ENCODE results near the gene NOTCH2.
"Not testable (repeated sequence)": the region's sequence is repeated elsewhere in the genome, so short reads cannot be mapped to it uniquely, and the experiment has no call there.

The NOTCH2 gene

DNA sequence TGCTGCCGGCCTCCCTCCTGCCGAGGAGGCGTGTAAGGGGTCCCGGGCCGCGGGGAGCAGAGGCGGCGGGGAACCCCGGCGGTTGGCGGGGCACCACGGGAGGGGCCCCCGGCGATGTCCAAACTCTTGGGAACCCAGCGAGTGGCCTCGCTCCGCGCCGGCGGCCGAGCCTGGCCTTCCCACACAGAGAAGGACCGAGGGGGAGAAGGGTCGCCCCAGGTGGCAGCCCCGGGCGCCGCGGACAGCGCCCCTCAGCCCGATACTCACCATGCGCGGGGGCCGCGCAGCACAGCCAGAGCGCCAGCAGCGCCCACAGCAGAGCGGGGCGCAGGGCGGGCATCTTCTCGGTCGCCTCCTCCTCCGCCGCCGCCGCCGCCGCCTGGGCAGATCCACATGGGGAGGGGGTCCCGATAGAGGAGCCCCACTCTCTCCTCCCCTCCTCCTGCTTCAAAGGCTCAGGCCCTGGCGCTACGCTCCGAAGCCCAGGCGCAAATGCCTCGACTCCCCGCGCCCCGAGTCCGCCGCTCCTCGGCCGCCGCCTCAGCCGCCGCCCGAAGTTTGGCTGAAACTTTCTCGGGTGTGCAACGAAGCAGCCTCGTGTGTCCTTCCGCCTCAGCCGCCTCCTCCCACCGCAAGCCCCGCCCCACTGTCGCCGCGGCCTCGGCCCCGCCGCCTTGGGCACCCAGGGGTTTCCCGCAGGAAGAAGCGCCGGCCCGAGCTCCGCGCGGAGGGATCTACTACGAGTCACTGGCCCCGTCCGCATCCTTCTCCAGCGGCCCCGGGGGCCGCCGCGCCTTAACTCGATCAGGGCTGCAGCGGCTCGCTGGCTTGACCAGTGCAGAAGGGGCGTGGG lies at the start of gene NOTCH2:
Gene NOTCH2 (minus strand): TSS at position 596 of the 853 bp plus-strand sequence. CDS start 256 bp downstream, at position 340.
- FAIRE-seq, result peak; percentile 45
- DNase-seq (ENCODE audit: low spot score), result not testable (repeated sequence)

DNA sequence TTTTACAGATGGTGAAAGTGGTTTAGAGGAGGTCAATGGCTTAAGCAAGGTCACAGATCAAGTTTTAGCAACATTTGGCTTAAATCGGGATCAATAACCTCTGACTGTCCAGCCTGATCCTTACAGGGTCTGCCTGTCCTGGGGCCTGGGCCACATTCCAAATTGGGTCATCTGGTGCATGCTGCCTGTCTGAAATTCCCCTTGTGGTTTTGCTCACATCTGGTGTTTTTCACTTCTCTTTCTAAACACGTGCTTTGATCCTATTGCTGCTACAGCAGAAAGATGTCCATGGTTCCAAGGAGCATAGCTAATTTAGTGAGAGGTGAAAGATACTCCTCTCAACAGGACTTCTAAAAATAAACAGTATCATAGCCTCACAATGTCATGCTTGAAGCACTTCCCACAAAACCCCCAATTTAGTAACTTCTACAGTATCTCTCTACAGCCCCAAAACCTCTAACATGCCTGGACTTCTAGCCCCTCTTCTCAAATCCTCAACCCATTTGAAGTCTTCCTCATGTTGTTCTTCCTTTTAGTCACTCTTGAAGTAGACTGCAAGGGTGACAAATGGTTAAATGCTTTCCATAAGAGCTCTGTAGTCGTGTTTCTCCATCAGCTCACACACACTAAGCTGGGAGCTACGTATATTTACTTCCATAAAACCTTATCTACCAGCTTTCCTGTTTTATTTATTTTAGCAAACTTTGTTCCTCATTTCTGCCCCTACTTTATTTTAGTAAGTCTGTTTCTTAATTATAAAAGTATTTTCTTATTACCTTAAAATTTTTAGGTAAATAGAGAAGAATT lies 48.1 kb upstream of the NOTCH2 start:
- FAIRE-seq; DNase-seq (ENCODE audit: low spot score): not testable (repeated sequence)

DNA sequence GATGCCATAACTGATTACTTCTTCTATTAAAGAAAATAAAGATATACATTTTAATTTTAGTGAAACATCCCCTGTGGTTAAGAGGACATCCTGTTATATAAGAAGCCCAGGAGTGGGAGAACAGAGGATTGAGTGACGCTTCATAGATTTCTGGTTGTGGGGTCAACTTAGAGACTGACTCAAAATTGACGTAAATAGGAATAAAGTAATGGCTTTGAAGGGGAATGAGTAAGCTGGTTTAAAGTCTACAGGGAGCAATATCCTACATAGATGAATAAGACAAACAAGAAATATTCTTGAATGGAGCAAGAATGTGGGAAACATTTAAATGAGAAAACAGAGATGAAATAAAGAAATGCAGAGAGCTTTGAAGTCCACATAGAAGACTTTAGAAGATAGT lies 46.6 kb upstream of the NOTCH2 start:
- DNase-seq (ENCODE audit: low spot score); FAIRE-seq: not testable (repeated sequence)

DNA sequence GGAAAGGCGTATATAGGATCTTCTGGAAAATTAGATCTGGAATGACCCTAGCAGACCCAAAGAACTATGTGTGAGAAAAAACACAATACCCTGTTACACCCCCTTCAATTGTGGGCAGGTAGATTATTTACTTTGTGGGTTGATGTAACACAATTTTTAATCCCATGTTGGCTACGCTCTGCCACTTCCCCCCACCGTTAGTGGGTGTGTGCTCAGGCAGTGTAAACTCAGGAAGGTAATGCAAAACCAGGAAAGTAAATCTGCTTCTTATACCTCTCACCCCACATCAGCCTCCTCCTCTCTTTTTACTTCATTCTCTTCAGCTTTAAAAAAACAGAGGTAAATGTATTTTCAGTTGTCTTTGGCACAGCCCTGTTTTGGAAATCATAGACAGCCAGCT lies 43.7 kb upstream of the NOTCH2 start:
- FAIRE-seq, result peak; percentile 91

DNA sequence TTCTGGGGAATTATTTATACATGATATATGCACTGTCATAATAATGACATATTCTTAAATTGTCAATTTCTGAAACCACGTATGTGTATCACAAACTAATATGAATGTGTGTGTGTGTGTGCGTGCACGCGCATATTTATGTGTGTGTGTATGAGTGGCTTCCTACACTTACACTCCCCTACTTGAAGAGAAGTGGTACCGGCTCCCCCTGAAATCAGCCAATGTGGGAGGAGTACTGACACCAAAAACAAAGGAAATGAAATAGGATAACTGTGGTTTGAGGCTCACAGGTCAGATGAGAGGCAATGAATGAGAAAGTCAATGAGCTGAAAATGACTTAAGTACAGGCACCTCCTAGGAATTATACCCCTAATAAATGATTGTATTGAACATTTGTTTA lies 42.8 kb upstream of the NOTCH2 start:
- DNase-seq (ENCODE audit: low spot score) (peak; percentile 4), FAIRE-seq (peak; percentile 83)

More for the DNA sequence above, 43.7 kb upstream of the NOTCH2 start:
- DNase-seq (ENCODE audit: low spot score), result not testable (repeated sequence)

DNA sequence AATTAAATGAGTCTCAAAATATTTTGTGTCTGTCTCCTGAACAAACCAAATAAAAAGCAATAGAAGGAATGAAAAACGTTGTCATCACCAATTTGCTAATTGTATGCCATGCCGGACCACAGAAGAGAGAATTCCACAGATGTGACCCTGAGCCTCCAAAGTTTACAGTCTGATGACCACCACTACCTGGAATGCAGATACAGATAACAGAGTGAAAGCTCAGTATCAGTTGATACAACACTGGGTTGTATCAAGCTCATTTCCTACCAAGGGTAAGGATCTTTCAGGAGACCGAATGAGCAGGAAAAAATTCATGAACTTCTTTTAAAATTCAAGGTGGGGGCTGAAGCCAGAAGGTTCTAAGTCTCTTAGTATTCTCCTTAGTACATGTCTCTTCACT lies 42.3 kb upstream of the NOTCH2 start:
- FAIRE-seq, result peak; percentile 85

DNA sequence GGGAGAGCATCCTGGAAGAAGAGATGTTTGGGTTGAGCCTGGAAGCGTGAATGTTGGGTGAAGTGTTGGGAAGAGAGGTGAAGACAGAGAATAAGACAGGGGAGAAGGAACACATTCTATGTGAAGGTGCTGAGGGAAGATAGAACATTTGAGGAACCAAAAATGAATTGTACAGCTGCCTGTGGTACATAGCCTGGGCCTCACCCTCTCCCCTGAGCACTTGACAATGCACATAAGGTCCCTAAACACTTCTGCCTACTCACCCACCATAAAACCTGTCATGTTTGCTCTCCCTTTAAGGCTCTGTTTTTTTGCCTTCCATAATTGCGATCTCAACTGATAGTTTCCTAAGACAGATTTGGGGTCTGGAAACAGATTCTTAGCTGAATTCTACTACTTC lies 41.5 kb upstream of the NOTCH2 start:
- not testable (repeated sequence) for FAIRE-seq; DNase-seq (ENCODE audit: low spot score)

More for the DNA sequence above, 42.3 kb upstream of the NOTCH2 start:
- not testable (repeated sequence) for DNase-seq (ENCODE audit: low spot score)

DNA sequence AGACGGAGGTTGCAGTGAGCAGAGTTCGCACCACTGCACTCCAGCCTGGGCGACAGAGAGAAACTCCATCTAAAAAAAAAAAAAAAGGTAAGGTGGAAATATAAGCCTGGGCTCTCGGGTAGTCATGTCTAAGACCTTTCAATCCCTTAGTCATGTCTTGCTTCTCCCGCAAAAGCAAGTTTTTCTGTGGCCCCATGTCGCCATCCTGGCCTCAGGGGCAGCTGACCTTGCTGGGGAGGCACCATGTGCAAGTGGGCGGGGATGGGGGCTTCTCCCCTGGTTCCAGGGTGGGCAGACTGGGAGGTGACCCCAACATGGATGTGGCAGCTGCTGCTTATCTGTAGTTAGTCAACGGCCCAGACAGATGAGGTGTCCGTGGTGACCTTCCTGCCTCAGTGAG lies 40.2 kb upstream of the NOTCH2 start:
- not testable (repeated sequence) for FAIRE-seq; DNase-seq (ENCODE audit: low spot score)

DNA sequence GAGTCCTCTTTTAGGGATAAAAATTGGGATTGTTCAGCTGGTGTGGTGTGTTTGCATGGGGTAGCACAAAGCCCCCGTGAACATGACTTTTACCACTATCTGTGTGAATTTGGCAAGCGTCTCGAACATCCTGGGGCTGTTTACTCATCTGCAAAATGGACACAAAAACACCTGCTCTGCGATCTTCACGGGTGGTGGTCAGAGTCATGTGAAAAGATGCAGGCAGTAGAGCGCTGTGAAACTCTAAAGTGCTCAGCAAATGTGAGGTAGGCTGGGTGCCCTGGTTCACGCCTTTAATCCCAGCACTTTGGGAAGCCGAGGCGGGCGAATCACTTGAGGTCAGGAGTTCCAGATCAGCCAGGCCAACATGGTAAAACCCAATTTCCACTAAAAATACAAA lies 39.7 kb upstream of the NOTCH2 start:
- not testable (repeated sequence) for FAIRE-seq; DNase-seq (ENCODE audit: low spot score)

DNA sequence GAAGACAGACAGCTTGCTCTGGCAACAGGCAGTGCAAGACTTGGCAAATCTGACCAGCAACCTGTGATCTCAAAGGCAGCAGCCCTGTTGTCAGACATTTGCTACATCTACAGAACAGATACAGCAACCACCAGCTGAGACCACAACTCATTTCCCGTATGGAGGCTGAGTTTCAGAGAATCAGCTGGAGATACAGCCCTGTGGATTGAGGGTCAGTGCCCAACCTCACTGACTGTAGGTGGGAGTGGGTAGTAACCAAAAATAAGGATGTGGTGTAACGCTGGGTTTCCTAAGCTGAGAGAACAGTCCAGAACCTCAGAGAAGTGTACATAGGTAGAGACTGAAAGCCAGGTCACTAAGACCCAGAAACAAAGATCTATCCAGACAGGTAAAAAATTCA lies 35.8 kb upstream of the NOTCH2 start:
- not testable (repeated sequence) for DNase-seq (ENCODE audit: low spot score); FAIRE-seq

DNA sequence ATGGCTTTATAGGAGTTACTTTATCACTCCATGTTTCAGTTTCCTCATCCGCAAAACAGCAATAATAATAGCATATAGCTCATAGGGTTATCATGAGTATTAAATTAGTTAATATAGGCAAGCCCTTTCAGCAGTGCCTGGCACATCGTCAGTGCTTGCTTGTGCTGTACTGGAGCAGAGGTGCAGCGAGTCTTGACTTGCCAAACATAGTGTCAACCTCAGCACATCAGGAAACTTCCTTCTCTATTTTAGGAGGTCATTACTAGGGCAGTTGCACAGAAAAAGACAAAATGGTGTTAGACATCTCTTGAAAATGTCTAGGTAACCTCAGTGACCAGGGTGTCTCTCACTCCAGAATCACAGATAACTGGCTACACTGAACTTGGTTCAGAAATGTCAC lies 34.3 kb upstream of the NOTCH2 start:
- DNase-seq (ENCODE audit: low spot score); FAIRE-seq: not testable (repeated sequence)

DNA sequence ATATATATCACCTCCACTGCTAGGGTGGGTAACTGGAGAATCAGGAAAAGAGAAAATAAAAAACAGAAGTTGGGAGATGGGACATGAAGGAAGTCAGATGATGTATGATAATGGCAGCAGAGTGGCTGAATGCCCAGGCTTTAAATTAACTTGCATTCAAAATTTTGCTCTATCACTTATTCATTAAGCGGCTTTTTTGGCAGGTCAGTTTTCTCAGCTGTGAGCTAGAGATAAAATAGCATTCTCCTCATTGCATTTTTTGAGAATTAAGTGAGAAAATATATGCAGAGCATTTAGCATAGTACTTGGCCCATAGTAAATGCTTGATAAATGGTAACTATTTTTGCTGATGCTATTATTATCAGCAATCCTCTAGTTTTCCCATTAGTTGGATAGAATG lies 32.1 kb upstream of the NOTCH2 start:
- FAIRE-seq; DNase-seq (ENCODE audit: low spot score): not testable (repeated sequence)

DNA sequence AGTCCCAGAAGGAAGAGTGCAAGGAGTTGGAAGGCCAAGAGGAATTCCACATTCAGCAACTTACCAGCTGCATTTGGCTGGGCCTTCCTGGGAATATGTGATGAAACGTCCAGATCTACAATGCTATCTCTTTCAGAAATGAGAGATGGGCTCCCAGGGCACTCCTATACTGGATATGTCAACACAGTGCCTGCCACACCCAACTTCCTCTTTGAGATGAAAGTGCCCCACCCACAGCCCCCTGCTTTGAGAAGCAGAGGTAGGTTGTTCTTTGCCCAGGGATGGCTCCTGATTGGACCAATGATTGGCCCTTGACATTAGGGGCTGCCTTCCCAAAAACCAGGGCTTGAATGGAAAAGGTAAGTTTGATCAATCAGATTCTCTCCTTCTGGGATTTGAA lies 31.1 kb upstream of the NOTCH2 start:
- FAIRE-seq; DNase-seq (ENCODE audit: low spot score): not testable (repeated sequence)

DNA sequence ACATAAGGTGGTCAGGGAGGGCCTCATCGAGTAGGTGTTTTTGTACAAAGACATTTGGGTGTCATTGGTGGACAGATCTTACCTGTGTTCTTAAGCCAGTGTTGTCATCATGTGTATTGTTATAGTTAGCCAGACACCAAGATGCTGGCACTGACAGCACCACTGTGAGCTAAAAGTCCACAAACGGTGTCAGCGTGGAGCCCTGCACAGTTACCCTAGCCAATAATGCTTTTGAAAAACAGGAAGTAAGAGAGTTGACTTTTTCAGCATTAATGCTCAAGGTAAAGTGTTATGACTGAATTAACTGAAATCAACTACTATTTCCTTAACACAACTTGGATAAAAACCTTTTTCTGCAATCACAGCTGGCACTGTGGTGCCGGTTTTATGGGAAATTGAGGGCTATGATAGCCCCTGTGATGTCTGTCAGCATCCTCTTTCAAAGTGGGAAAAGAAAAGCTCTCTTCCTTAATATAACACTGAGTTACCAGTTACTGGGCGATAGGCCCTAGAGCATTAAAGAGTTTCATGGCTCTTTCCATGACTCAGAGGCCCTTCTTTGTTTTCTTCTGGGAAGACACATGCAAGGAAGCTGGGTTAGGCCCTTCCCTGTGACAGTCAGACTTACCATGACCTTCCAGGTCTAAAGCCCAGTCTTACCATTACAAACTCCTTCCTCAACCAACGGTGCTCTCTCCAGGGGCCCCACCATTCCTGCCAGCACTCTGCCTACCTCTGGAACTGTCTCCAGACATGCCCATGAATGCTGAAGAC lies 29.7 kb upstream of the NOTCH2 start:
- not testable (repeated sequence) for DNase-seq (ENCODE audit: low spot score); FAIRE-seq

DNA sequence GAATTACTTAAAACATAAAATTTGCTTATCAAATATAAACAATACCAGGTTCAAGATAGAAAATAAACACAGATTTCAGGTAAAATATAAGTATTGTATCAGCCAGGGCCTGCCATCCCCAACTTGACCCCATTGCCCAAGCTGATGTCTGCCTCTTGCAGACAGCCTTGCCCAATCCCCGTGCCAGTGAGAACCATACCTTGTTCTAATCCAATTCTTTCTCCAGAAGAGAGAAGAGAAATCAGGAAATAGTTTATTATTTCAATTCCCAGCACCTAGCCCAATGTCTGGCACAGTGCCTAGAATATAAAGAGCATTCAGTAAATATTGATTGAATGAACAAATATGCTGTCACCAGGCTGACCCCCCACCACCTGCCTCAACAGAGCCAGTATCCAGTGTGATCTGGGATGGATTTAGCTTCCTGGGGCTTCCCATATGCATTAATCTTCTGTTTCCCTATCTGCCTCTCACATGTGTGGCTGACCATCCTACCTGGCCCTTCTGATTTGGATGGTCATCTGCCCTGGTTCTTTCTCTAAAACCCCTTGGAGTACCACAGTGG lies 27.6 kb upstream of the NOTCH2 start:
- FAIRE-seq; DNase-seq (ENCODE audit: low spot score): not testable (repeated sequence)

DNA sequence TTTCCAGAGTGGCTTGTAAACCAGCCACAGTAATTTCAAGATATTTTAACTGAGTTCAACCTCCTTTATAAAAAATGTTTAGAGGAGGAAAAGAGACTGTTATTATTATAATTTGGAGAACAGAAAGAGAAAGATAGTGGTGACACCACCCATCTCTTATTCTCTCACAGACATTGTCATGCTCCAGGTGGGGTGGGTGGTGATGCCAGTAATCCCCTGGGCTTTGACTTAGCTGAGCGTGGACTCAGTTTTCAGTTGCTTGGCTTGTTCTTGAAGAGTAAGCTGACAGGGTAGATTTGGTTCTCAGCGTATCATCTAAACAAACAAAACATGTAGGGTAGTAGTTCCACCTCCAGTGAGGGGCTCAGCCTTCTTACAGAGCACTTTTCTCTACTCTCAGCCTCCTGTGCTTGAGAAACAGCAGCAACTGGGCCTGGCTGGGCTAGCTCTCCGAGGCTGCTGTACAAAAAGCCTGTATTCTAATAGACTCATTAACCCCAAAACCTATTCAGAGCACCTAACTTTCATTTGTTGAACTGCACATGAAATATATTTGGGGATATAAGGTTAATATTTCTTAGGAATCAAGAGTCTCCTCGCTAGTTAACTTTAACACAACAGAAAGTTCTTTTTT lies 24.2 kb upstream of the NOTCH2 start:
- not testable (repeated sequence) for FAIRE-seq; DNase-seq (ENCODE audit: low spot score)

DNA sequence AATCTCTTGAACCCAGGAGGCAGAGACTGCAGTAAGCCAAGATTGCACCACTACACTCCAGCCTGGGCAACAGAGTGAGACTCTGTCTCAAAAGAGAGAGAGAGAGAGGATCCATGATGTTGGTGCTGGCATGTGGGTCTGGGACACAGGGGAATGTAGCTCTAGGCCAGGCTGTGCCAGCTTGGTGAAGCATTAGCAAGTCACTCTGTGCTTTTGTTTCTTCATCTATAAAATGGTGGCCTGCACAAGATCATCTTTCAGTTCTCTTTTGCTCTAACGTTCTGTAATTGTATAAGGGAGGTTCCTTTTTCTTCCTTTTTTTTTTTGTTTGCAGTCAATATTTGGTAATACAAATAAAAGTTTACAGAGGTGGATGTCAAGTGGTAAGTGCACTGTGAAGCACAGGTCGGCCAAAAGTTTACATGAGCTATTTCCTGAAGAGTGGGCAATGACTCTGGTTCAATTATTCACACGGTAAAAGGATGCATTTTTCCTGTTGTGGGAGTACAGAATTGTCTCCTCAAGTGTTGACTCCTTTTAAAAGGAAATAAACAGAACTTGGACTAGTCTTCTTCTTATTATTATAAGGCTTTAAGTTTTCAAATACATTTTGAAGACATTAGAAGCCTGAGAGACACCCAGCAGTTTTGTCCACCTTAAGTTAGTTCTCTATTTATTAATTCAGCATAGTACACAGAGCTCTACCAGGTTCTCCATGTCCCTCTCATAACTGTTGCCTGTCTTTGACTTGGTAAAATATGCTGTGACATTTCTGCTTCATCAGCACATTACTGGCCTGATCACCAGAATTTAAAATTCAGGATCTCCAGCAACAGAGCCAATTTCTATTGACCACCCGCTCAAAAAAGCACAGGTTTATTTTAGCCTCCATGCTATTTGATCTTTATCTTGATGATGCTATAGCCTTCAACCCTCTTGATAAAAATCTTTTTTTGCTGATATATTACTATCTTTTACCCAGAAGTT lies 23.1 kb upstream of the NOTCH2 start:
- DNase-seq (ENCODE audit: low spot score), result peak; percentile 0
- not testable (repeated sequence) for FAIRE-seq

DNA sequence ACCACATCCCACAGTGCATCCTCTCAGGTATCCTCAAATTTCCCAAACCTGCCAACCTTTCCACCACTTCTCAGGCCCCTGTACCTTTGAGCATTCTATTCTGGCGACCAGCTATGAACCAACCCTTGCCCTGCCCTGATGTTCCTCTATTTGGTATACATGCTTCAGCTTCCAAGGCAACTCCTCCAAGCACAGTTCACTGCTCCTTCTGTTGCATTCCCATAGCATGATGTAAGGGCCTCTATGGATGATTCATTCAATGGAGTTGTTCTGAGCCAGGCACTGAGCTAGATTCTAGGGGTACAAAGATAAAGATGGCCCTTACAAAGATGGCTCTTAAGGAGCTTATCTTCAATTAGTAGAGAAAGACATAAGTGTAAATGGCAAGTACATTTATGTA lies 21.4 kb upstream of the NOTCH2 start:
- not testable (repeated sequence) for DNase-seq (ENCODE audit: low spot score)
- FAIRE-seq, result peak; percentile 78

DNA sequence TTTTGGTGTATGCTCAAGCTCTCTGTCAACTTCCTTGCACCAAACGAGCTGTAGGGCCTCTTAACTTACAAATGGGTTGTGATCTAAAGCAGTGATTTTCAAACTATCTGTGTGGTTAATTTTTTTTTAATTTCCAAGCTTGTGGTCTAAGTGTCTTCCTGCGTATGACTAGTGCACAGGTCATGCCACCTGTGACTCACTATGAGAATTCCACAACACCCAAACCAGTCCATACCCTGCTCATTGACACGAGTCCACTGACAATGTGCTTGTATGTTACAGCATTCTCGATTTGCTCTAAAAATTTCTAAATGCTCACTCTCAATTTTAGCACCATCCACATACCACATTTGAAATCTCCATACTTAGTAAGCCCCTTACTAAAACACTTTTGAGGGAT lies 18.5 kb upstream of the NOTCH2 start:
- FAIRE-seq (peak; percentile 93), DNase-seq (ENCODE audit: low spot score) (peak; percentile 92)

All from RCC 7860 (cell line).